Neural cell (in vitro differentiated cells): ENCODE data around the gene MYBPC3. TPM values are rescaled to one million over a fixed set of nuclear protein-coding genes. Genes with fewer than 3 reads are reported as not detected.

Source experiments
- H2AFZ ChIP-seq: fragments of 200-600, 300-800 bp; sonication (generic), shearing (Covaris generic); 2 replicates; pipeline ENCODE4 v1.6.0; 2014; ENCODE audit warnings: low read depth, mild to moderate bottlenecking, antibody characterized with exemption, low read length, moderate library complexity
- H3F3A ChIP-seq: fragments of 200-600 bp; shearing (Covaris generic); 2 replicates; pipeline ENCODE4 v1.6.1; 2016; ENCODE audit warnings: mild to moderate bottlenecking, moderate library complexity, mixed read lengths, antibody characterized with exemption, low read length; ENCODE audit not compliant: insufficient read depth, poor library complexity, severe bottlenecking
- H3K27ac ChIP-seq: fragments of 200-600, 300-800 bp; sonication (generic), shearing (Covaris generic); 2 replicates; pipeline ENCODE4 v1.5.1; 2014; ENCODE audit warnings: mild to moderate bottlenecking, low read length, moderate library complexity
- H3K27me3 ChIP-seq: fragments of 300-800, 200-600 bp; sonication (generic), shearing (Covaris generic); 2 replicates; pipeline ENCODE4 v1.6.0; 2014; ENCODE audit warnings: mild to moderate bottlenecking, low read depth, low read length, moderate library complexity; ENCODE audit not compliant: insufficient read depth
- H3K36me3 ChIP-seq: fragments of 300-800, 200-600 bp; sonication (generic), shearing (Covaris generic); 2 replicates; pipeline ENCODE4 v1.5.1; 2014; ENCODE audit warnings: mild to moderate bottlenecking, antibody characterized with exemption, low read length, moderate library complexity; ENCODE audit not compliant: insufficient read depth
- H3K4me2 ChIP-seq: fragments of 300-800, 200-600 bp; sonication (generic), shearing (Covaris generic); 2 replicates; pipeline ENCODE4 v1.6.0; 2014; ENCODE audit warnings: mild to moderate bottlenecking, low read length
- H3K4me3 ChIP-seq: fragments of 300-800, 200-600 bp; sonication (generic), shearing (Covaris generic); 2 replicates; pipeline ENCODE4 v1.5.1; 2014; ENCODE audit warnings: mild to moderate bottlenecking, low read length, moderate library complexity
- H3K79me2 ChIP-seq: fragments of 200-600 bp; shearing (Covaris generic); replicated peaks from 2 replicates; pipeline ENCODE4 v1.6.0; 2014; ENCODE audit warnings: mild to moderate bottlenecking, low read length, moderate library complexity; ENCODE audit not compliant: insufficient read depth
- H3K9ac ChIP-seq: fragments of 300-800, 200-600 bp; sonication (generic), shearing (Covaris generic); 2 replicates; pipeline ENCODE4 v1.6.1; 2016; ENCODE audit warnings: mild to moderate bottlenecking, low read length, mixed read lengths
- H3K9me2 ChIP-seq: fragments of 200-600 bp; shearing (Covaris generic); 2 replicates; pipeline ENCODE4 v1.6.1; 2016; ENCODE audit warnings: mild to moderate bottlenecking, low read length, mixed read lengths; ENCODE audit not compliant: insufficient read depth
- H3K9me3 ChIP-seq: fragments of 200-600, 300-800 bp; sonication (generic), shearing (Covaris generic); 2 replicates; pipeline ENCODE4 v1.6.1; 2016; ENCODE audit warnings: mild to moderate bottlenecking, mixed run types, low read length, moderate library complexity, mixed read lengths
- H4K20me1 ChIP-seq: fragments of 200-600 bp; shearing (Covaris generic); 2 replicates; pipeline ENCODE4 v1.6.1; 2016; ENCODE audit warnings: mild to moderate bottlenecking, mixed run types; ENCODE audit not compliant: insufficient read depth
- CTCF ChIP-seq: fragments of 450-650 bp; IDR thresholded peaks from 2 replicates; pipeline ENCODE4 v1.5.1; 2014; ENCODE audit warnings: antibody characterized with exemption, mild to moderate bottlenecking, moderate library complexity; ENCODE audit not compliant: poor library complexity, severe bottlenecking
- EP300 ChIP-seq: fragments of 450-650 bp; conservative IDR thresholded peaks from 2 replicates; pipeline ENCODE4 v1.6.1; 2014; ENCODE audit warnings: antibody characterized with exemption, mild to moderate bottlenecking, moderate library complexity; ENCODE audit not compliant: poor library complexity, severe bottlenecking
- EZH2 ChIP-seq: fragments of 200-600, 300-800 bp; shearing (Covaris generic), sonication (generic); IDR thresholded peaks from 2 replicates; pipeline ENCODE4 v1.6.1; 2014; ENCODE audit warnings: antibody characterized with exemption, low read length, borderline replicate concordance, mild to moderate bottlenecking; ENCODE audit not compliant: insufficient read depth, poor library complexity, severe bottlenecking
- MXI1 ChIP-seq: fragments of 450-650 bp; conservative IDR thresholded peaks from 2 replicates; pipeline ENCODE4 v1.6.1; 2014; ENCODE audit warnings: antibody characterized with exemption, mild to moderate bottlenecking; ENCODE audit not compliant: poor library complexity, severe bottlenecking
- POLR2AphosphoS5 ChIP-seq: IDR thresholded peaks from 2 replicates; pipeline ENCODE4 v1.6.1; 2012
- RAD21 ChIP-seq: fragments of 450-650 bp; conservative IDR thresholded peaks from 2 replicates; pipeline ENCODE4 v1.6.1; 2014; ENCODE audit warnings: antibody characterized with exemption, mild to moderate bottlenecking, moderate library complexity
- REST ChIP-seq: IDR thresholded peaks from 2 replicates; pipeline ENCODE4 v1.6.1; 2012; ENCODE audit warnings: borderline replicate concordance
- SMC3 ChIP-seq: fragments of 450-650 bp; conservative IDR thresholded peaks from 2 replicates; pipeline ENCODE4 v1.6.1; 2014; ENCODE audit warnings: antibody characterized with exemption, mild to moderate bottlenecking, moderate library complexity; ENCODE audit not compliant: poor library complexity
- TAF1 ChIP-seq: IDR thresholded peaks from 2 replicates; pipeline ENCODE4 v1.6.1; 2012; ENCODE audit warnings: low read depth
- polyA plus RNA-seq: library from polyadenylated mRNA; depleted of rRNA; stranded (reverse); fragments of >200 nt; gene quantifications from 2 replicates; pipeline ENCODE4 v1.2.3, GENCODE V29; 2014

MYBPC3 gene
- polyA plus RNA-seq, 1 donor from 2014 or later: not detected

GRCh38 chr11:47348131-47348802 lies 4.2 kb downstream of the MYBPC3 start:
- H4K20me1 ChIP-seq: no peaks in the 10 kb centered on the region
- H3K4me3 ChIP-seq: no peak overlapping the region
- H3K9me3 ChIP-seq: no peaks in the 10 kb centered on the region
- no peaks in the 10 kb centered on the region for H3K79me2 ChIP-seq
- TF ChIP-seq POLR2AphosphoS5: no peak
- TF ChIP-seq EP300: no peak
- TF ChIP-seq MXI1: no peak
- TF ChIP-seq EZH2: no peak
- no peak for TF ChIP-seq SMC3
- no peak for TF ChIP-seq CTCF
- no peak for TF ChIP-seq REST
- TF ChIP-seq RAD21: no peak
- no peak for TF ChIP-seq TAF1
- no peak overlapping the region for H3K4me2 ChIP-seq
- H3F3A ChIP-seq: no peaks in the 10 kb centered on the region
- no peaks in the 10 kb centered on the region for H3K9me2 ChIP-seq
- H2AFZ ChIP-seq: no peak overlapping the region
- no peaks in the 10 kb centered on the region for H3K27me3 ChIP-seq
- H3K9ac ChIP-seq: no peak overlapping the region
- no peak overlapping the region for H3K27ac ChIP-seq
- H3K36me3 ChIP-seq: no peaks in the 10 kb centered on the region

- Histone ChIP-seq H3F3A (no peaks in the 10 kb centered on the region), H2AFZ (no peak overlapping the region), H3K9me2 (no peaks in the 10 kb centered on the region), H3K9ac (no peak overlapping the region), H3K79me2 (no peaks in the 10 kb centered on the region), H3K4me3 (no peak overlapping the region), H3K27me3 (no peaks in the 10 kb centered on the region), H3K9me3 (no peaks in the 10 kb centered on the region), H3K36me3 (no peaks in the 10 kb centered on the region), H3K4me2 (no peak overlapping the region), H3K27ac (no peak overlapping the region), H4K20me1 (no peaks in the 10 kb centered on the region)
- TF ChIP-seq TAF1 (no peak), MXI1 (no peak), REST (no peak), EP300 (no peak), CTCF (no peak), EZH2 (no peak), RAD21 (no peak), POLR2AphosphoS5 (no peak), SMC3 (no peak)
Observed at GRCh38 chr11:47347137-47347536, 5.4 kb downstream of the MYBPC3 start.
